ENCODE measurements around the gene PLA2G4E. TPM values are rescaled to one million over a fixed set of nuclear protein-coding genes. Genes with fewer than 3 reads are reported as not detected.

The PLA2G4E gene
- total RNA-seq, 1 donor from 2014 or later, result not detected

- DNase-seq, result no peak
Observed at GRCh38 chr15:41948490-41948889, 72.4 kb downstream of the PLA2G4E start.

GRCh38 chr15:41946970-41947369 is 73.9 kb downstream of the PLA2G4E start:
- H3K4me3 ChIP-seq, result peak overlapping the region; percentile 49
- peak; percentile 61 for DNase-seq
- H3K27ac ChIP-seq (replicated peaks), result peak overlapping the region; percentile 89
- H3K27me3 ChIP-seq (ENCODE audit: low read depth), result no peaks in the 10 kb centered on the region
- no peak for TF ChIP-seq CTCF (IDR thresholded peaks at IDR 0.05; ENCODE audit: borderline replicate concordance)
- intact Hi-C loops (cut with micrococcal nuclease), result no loop called here
- peaks cover 15% of the 10 kb centered on the region for H3K36me3 ChIP-seq
- no peaks in the 10 kb centered on the region for H3K9me3 ChIP-seq (replicated peaks)
- H3K4me1 ChIP-seq, result peaks cover 100% of the 10 kb centered on the region

More at GRCh38 chr15:41948490-41948889, 72.4 kb downstream of the PLA2G4E start:
- TF ChIP-seq CTCF (IDR thresholded peaks at IDR 0.05; ENCODE audit: borderline replicate concordance), result no peak
- intact Hi-C loops (cut with micrococcal nuclease), result no loop called here
- peaks cover 17% of the 10 kb centered on the region for H3K36me3 ChIP-seq
- peak overlapping the region; percentile 89 for H3K27ac ChIP-seq (replicated peaks)
- peaks cover 92% of the 10 kb centered on the region for H3K4me1 ChIP-seq
- no peaks in the 10 kb centered on the region for H3K27me3 ChIP-seq (ENCODE audit: low read depth)
- no peak overlapping the region for H3K4me3 ChIP-seq
- H3K9me3 ChIP-seq (replicated peaks), result no peaks in the 10 kb centered on the region

- Histone ChIP-seq H3K27me3 (ENCODE audit: low read depth) (no peaks in the 10 kb centered on the region), H3K4me1 (peaks cover 100% of the 10 kb centered on the region), H3K9me3 (replicated peaks) (no peaks in the 10 kb centered on the region), H3K4me3 (peak overlapping the region; percentile 49), H3K36me3 (peaks cover 19% of the 10 kb centered on the region), H3K27ac (replicated peaks) (peak overlapping the region; percentile 89)
- DNase-seq, result no peak
- TF ChIP-seq CTCF (IDR thresholded peaks at IDR 0.05; ENCODE audit: borderline replicate concordance), result no peak
- intact Hi-C loops (cut with micrococcal nuclease), result no loop called here
Observed at GRCh38 chr15:41945731-41946130, 75.1 kb downstream of the PLA2G4E start.

GRCh38 chr15:41945221-41945620 is 75.6 kb downstream of the PLA2G4E start:
- no peaks in the 10 kb centered on the region for H3K27me3 ChIP-seq (ENCODE audit: low read depth)
- H3K27ac ChIP-seq (replicated peaks), result peak overlapping the region; percentile 89
- peaks cover 100% of the 10 kb centered on the region for H3K4me1 ChIP-seq
- DNase-seq, result no peak
- peaks cover 22% of the 10 kb centered on the region for H3K36me3 ChIP-seq
- intact Hi-C loops (cut with micrococcal nuclease), result no loop called here
- no peak for TF ChIP-seq CTCF (IDR thresholded peaks at IDR 0.05; ENCODE audit: borderline replicate concordance)
- no peaks in the 10 kb centered on the region for H3K9me3 ChIP-seq (replicated peaks)
- peak overlapping the region; percentile 49 for H3K4me3 ChIP-seq

- Histone ChIP-seq H3K27me3 (ENCODE audit: low read depth) (no peaks in the 10 kb centered on the region), H3K27ac (replicated peaks) (peak overlapping the region; percentile 89), H3K4me1 (peaks cover 99% of the 10 kb centered on the region), H3K9me3 (replicated peaks) (no peaks in the 10 kb centered on the region), H3K4me3 (peak overlapping the region; percentile 49), H3K36me3 (peaks cover 28% of the 10 kb centered on the region)
- intact Hi-C loops (cut with micrococcal nuclease), result no loop called here
- no peak for TF ChIP-seq CTCF (IDR thresholded peaks at IDR 0.05; ENCODE audit: borderline replicate concordance)
- DNase-seq, result peak; percentile 55
Observed at GRCh38 chr15:41944313-41944940, 76.4 kb downstream of the PLA2G4E start.
